ENCODE measurements around the gene KDM4C.

- TF ChIP-seq CTCF (IDR thresholded peaks at IDR 0.05; ENCODE audit: low read length) (no peak), EZH2 (IDR thresholded peaks at IDR 0.05; ENCODE audit: borderline replicate concordance, low read length) (no peak)
Measured at GRCh38 chr9:7033076-7034045, 275.6 kb downstream of the KDM4C start.
